Ishikawa (cell line): ENCODE measurements around the gene CORO2B.

Source experiments
- CEBPB ChIP-seq: IDR thresholded peaks from 2 replicates; pipeline ENCODE4 v1.6.1; 2012
- CREB1 ChIP-seq: IDR thresholded peaks from 2 replicates; pipeline ENCODE4 v1.6.1; 2012; ENCODE audit warnings: low read depth
- EGR1 ChIP-seq: IDR thresholded peaks from 2 replicates; pipeline ENCODE4 v1.6.1; 2012
- EP300 ChIP-seq: IDR thresholded peaks from 2 replicates; pipeline ENCODE4 v1.6.1; 2012; ENCODE audit warnings: borderline replicate concordance
- FOXM1 ChIP-seq: IDR thresholded peaks from 2 replicates; pipeline ENCODE4 v1.6.1; 2012; ENCODE audit warnings: low read depth, borderline replicate concordance
- MAX ChIP-seq: IDR thresholded peaks from 2 replicates; pipeline ENCODE4 v1.6.1; 2012
- NFIC ChIP-seq: IDR thresholded peaks from 2 replicates; pipeline ENCODE4 v1.6.1; 2012
- RAD21 ChIP-seq: IDR thresholded peaks from 2 replicates; pipeline ENCODE4 v1.6.1; 2012; ENCODE audit warnings: low read depth
- TAF1 ChIP-seq: IDR thresholded peaks from 2 replicates; pipeline ENCODE4 v1.6.1; 2012; ENCODE audit warnings: low read depth, mild to moderate bottlenecking
- TCF12 ChIP-seq: IDR thresholded peaks from 2 replicates; pipeline ENCODE4 v1.6.1; 2012; ENCODE audit warnings: low read depth
- TEAD4 ChIP-seq: IDR thresholded peaks from 2 replicates; pipeline ENCODE4 v1.6.1; 2012
- YY1 ChIP-seq: IDR thresholded peaks from 2 replicates; pipeline ENCODE4 v1.6.1; 2012; ENCODE audit warnings: low read depth
- ZBTB7A ChIP-seq: IDR thresholded peaks from 2 replicates; pipeline ENCODE4 v1.6.1; 2012; ENCODE audit warnings: low read depth
- TF ChIP-seq, protein P1 (sequence below): IDR thresholded peaks from 2 replicates; pipeline ENCODE4 v1.6.1; 2012; ENCODE audit warnings: low read depth, mild to moderate bottlenecking
- TF ChIP-seq, protein P2 (sequence below): IDR thresholded peaks from 2 replicates; pipeline ENCODE4 v1.6.1; 2012

The CORO2B gene

DNA sequence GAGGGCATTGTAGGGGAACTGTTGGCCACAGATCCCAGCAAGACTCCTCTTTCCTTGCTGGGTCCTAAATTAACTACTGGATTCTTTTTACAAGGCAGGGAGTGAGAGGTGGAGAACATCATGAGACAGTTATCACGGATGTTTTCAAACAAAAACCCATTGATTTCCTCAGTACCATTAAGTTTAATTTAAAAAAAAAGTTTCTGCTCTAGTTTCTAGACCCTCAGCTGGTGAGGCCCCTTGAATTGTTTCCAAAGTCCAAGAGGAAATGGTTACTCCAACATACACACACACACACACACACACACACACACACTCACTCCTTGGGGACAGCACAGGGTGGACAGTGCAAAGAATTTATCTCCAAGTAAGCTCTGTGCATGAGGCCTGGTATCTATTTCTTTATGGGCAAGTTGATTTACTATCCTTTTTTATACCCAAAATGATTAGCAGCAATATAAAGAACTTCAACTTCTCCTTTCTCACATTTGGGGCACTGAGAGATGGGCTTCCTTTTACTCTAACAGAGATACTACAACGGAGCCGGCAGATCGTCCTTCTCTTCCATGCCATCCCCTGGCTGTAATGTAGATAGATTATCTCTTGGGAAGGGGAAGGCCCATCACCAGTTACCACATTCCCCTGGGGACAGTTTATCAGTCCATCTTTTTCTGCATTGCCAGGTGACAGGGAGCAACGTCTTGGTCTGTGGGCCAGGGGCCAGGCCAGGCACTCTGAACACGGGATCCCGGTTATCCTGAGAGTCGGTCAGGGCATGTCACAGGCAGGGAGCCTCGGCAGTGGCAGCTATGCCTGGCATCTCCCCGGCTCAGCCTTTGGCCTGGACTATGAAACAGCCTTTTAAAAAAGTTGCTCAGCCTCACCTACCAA is 54.7 kb downstream of the CORO2B start:
- TF ChIP-seq YY1 (no peak), TCF12 (no peak), TEAD4 (no peak), EP300 (no peak), TAF1 (no peak), NFIC (no peak), ZBTB7A (no peak), CEBPB (no peak)
- TF ChIP-seq, protein P1, sequence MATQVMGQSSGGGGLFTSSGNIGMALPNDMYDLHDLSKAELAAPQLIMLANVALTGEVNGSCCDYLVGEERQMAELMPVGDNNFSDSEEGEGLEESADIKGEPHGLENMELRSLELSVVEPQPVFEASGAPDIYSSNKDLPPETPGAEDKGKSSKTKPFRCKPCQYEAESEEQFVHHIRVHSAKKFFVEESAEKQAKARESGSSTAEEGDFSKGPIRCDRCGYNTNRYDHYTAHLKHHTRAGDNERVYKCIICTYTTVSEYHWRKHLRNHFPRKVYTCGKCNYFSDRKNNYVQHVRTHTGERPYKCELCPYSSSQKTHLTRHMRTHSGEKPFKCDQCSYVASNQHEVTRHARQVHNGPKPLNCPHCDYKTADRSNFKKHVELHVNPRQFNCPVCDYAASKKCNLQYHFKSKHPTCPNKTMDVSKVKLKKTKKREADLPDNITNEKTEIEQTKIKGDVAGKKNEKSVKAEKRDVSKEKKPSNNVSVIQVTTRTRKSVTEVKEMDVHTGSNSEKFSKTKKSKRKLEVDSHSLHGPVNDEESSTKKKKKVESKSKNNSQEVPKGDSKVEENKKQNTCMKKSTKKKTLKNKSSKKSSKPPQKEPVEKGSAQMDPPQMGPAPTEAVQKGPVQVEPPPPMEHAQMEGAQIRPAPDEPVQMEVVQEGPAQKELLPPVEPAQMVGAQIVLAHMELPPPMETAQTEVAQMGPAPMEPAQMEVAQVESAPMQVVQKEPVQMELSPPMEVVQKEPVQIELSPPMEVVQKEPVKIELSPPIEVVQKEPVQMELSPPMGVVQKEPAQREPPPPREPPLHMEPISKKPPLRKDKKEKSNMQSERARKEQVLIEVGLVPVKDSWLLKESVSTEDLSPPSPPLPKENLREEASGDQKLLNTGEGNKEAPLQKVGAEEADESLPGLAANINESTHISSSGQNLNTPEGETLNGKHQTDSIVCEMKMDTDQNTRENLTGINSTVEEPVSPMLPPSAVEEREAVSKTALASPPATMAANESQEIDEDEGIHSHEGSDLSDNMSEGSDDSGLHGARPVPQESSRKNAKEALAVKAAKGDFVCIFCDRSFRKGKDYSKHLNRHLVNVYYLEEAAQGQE, result no peak

GRCh38 chr15:68634122-68634482 is 55.3 kb downstream of the CORO2B start:
- TF ChIP-seq MAX, result no peak
- TF ChIP-seq EGR1, result no peak

- no peak for TF ChIP-seq RAD21
- TF ChIP-seq, protein P1, result no peak
- TF ChIP-seq CEBPB, result no peak
- TF ChIP-seq, protein P2, sequence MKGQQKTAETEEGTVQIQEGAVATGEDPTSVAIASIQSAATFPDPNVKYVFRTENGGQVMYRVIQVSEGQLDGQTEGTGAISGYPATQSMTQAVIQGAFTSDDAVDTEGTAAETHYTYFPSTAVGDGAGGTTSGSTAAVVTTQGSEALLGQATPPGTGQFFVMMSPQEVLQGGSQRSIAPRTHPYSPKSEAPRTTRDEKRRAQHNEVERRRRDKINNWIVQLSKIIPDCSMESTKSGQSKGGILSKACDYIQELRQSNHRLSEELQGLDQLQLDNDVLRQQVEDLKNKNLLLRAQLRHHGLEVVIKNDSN, result no peak
- no peak for TF ChIP-seq NFIC
- no peak for TF ChIP-seq CREB1
- TF ChIP-seq TCF12, result no peak
- no peak for TF ChIP-seq YY1
- no peak for TF ChIP-seq TAF1
- TF ChIP-seq MAX, result no peak
- no peak for TF ChIP-seq EGR1
- TF ChIP-seq EP300, result no peak
These were observed 55.7 kb downstream of the CORO2B start for GRCh38 chr15:68634531-68634930.

DNA sequence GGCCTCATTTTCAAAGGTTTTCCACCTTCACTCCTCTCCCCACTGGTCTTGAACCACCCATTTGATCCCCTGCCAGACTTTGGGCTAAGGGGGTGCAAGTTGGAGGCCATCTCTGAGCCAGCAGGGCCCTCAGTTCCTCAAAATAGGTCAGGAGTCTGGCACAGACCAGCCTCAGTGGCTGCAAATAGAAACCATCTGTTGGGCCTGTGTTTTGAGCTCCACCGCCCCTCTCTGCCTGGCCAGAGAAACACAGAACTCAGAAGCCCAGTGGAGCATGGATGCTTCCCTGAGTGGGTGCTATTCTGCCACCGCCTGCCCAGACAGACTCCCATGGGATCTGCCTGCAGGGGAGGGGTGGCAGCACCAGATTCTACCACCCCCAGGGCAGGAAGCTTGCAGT is 56.3 kb downstream of the CORO2B start:
- TF ChIP-seq TCF12, result no peak
- no peak for TF ChIP-seq MAX
- TF ChIP-seq RAD21, result no peak
- TF ChIP-seq CEBPB, result no peak
- no peak for TF ChIP-seq EGR1
- TF ChIP-seq, protein P1, result no peak
- no peak for TF ChIP-seq YY1
- TF ChIP-seq FOXM1, result no peak
- TF ChIP-seq, protein P2, result no peak
- TF ChIP-seq ZBTB7A, result no peak
- no peak for TF ChIP-seq TAF1
- no peak for TF ChIP-seq TEAD4
- no peak for TF ChIP-seq EP300
- TF ChIP-seq NFIC, result no peak
- TF ChIP-seq CREB1, result no peak
